HUES6 (cell line): ENCODE measurements around the gene SLC23A2.
"Not testable (repeated sequence)": the region's sequence is repeated elsewhere in the genome, so short reads cannot be mapped to it uniquely, and the experiment has no call there.

Experiments
- H3K27ac ChIP-seq: 2 replicates; pipeline ENCODE4 v1.7.0; 2013; ENCODE audit warnings: low read depth, mild to moderate bottlenecking, low read length, inconsistent platforms
- H3K27me3 ChIP-seq: 2 replicates; pipeline ENCODE4 v1.6.1; 2013; ENCODE audit warnings: low read length; ENCODE audit not compliant: control insufficient read depth, insufficient read depth
- H3K36me3 ChIP-seq: 2 replicates; pipeline ENCODE4 v1.6.1; 2013; ENCODE audit warnings: low read length; ENCODE audit not compliant: control insufficient read depth, insufficient read depth
- H3K4me1 ChIP-seq: 2 replicates; pipeline ENCODE4 v1.6.1; 2013; ENCODE audit warnings: low read length; ENCODE audit not compliant: control insufficient read depth, insufficient read depth
- H3K4me3 ChIP-seq: 2 replicates; pipeline ENCODE4 v1.5.1; 2013; ENCODE audit warnings: low read depth, low read length
- H3K9ac ChIP-seq: one replicate; pipeline ENCODE4 v1.6.1; 2013; ENCODE audit warnings: mild to moderate bottlenecking, low read length
- H3K9me3 ChIP-seq: 2 replicates; pipeline ENCODE4 v1.6.1; 2013; ENCODE audit warnings: low read depth, low read length; ENCODE audit not compliant: control insufficient read depth, insufficient read depth

Gene SLC23A2

DNA sequence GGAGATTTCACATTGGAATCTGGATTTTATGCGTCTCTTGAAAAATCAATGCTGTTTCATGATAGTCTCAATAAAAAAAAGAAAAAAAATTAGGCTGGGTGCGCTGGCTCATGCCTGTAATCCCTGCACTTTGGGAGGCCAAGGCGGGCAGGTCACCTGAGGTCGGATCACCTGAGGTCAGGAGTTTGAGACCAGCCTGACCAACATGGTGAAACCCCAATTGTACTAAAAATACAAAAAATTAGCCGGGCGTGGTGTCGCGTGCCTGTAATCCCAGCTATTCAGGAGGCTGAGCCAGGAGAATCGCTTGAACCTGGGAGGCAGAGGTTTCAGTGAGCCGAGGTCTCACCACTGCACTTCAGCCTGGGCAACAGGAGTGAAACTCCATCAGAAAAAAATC, 30.4 kb upstream of the SLC23A2 start:
- not testable (repeated sequence) for H3K27ac ChIP-seq, H3K9me3 ChIP-seq, H3K9ac ChIP-seq, H3K4me3 ChIP-seq, H3K4me1 ChIP-seq, H3K27me3 ChIP-seq, H3K36me3 ChIP-seq

DNA sequence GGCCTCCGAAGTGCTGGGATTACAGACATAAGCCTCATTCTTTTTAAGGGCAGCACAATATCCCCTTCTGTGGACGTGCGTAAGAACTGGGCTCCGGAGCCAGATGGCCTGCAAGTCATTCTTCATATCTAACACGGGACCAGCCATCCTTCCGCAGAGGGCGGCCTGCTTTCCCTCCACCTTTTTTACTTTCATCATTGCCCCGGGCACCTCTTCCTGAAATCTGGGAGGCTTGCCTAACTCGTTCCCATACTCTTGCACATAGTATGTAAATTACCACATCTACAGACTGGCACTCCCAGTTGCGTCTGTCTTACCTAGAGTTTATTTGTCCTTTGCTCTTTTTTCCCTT, 29.9 kb upstream of the SLC23A2 start:
- no peaks in the 10 kb centered on the region for H3K36me3 ChIP-seq
- H3K4me1 ChIP-seq, result no peaks in the 10 kb centered on the region

DNA sequence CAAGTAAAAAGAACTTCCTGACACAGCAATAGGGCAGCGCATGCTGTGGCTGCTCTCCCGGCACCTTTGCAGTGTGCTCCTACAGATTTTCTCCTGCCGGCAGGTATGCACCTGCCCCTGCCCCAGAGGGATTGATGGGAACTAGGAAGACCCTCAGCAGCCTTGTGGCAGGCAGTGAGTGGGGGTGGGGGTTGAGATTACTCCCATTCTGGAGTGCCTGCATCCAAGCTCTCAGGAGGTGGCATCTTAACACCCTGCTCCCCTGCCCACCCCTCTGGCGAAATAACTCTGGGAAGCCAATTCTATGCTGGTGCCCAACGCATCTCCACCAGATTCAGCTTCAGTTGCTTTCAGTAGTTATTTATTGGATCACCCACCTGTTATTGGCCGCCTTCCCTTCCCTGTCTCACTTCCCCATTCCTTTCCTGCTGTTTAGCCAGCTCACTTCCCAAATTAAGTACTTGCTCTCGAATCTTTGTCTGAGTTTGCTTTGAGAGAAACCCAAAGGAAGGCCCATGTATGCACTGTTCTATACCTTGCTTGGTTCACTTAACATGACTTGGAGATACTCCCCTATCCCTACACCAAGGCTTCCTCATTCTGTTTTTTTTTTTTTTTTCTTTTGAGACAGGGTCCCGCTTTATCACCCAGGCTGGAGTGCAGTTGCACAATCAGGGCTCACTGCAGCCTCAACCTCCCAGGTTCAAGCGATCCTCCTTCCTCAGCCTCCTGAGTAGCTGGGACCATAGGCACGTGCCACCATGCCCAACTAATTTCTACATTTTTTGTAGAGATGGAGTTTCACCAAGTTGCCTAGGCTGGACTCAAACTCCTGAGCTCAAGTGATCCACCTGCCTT, 29.3 kb upstream of the SLC23A2 start:
- no peaks in the 10 kb centered on the region for H3K36me3 ChIP-seq
- no peaks in the 10 kb centered on the region for H3K4me1 ChIP-seq
- no peaks in the 10 kb centered on the region for H3K27me3 ChIP-seq
- H3K4me3 ChIP-seq, result no peak overlapping the region
- no peaks in the 10 kb centered on the region for H3K9me3 ChIP-seq
- no peak overlapping the region for H3K9ac ChIP-seq
- H3K27ac ChIP-seq, result no peak overlapping the region

More for the DNA sequence above, 29.9 kb upstream of the SLC23A2 start:
- H3K27me3 ChIP-seq, result no peaks in the 10 kb centered on the region
- H3K27ac ChIP-seq, result no peak overlapping the region
- no peaks in the 10 kb centered on the region for H3K9me3 ChIP-seq
- H3K4me3 ChIP-seq, result no peak overlapping the region
- no peak overlapping the region for H3K9ac ChIP-seq

DNA sequence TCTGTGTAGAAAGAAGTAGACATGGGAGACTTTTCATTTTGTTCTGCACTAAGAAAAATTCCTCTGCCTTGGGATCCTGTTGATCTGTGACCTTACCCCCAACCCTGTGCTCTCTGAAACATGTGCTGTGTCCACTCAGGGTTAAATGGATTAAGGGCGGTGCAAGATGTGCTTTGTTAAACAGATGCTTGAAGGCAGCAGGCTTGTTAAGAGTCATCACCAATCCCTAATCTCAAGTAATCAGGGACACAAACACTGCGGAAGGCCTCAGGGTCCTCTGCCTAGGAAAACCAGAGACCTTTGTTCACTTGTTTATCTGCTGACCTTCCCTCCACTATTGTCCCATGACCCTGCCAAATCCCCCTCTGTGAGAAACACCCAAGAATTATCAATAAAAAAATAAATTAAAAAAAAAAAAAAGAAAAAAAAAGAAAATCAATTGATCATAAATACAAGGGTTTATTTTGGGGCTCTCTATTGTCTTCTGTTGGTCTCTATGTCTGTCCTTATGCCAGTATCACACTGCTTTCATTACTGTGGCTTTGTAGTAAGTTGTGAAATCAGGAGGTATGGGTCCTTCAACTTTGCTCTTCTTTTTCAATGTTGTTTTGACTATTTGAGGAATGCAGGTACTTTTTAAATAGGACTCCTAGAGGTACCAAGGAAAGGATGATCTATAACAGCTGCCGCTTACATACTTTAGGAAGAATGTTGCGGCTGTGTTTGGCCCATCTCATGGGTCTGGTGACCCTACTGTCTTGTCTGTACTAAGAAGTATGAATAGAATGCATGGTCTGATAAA, 27.1 kb upstream of the SLC23A2 start:
- not testable (repeated sequence) for H3K27ac ChIP-seq, H3K9ac ChIP-seq, H3K4me1 ChIP-seq, H3K4me3 ChIP-seq, H3K36me3 ChIP-seq, H3K9me3 ChIP-seq, H3K27me3 ChIP-seq

DNA sequence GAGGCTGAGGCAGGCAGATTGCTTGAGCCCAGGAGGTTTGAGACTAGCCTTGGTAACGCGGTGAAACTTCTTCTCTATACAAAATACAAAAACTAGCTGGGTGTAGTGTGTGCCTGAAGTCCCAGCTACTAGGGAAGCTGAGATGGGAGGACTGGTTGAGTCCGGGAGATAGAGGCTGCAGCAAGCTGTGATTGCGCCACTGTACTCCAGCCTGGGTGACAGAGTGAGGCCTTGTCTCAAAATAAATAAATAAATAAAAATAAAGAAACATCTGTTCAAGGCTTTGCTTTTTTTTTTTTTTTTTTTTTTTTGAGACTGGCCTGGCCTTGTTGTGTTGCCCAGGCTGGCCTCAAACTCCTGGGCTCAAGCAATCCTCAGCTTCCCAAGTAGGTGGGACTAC, 23.7 kb upstream of the SLC23A2 start:
- Histone ChIP-seq H3K4me3 (no peak overlapping the region), H3K27me3 (no peaks in the 10 kb centered on the region), H3K9me3 (no peaks in the 10 kb centered on the region), H3K36me3 (no peaks in the 10 kb centered on the region), H3K9ac (no peak overlapping the region), H3K27ac (no peak overlapping the region), H3K4me1 (no peaks in the 10 kb centered on the region)

DNA sequence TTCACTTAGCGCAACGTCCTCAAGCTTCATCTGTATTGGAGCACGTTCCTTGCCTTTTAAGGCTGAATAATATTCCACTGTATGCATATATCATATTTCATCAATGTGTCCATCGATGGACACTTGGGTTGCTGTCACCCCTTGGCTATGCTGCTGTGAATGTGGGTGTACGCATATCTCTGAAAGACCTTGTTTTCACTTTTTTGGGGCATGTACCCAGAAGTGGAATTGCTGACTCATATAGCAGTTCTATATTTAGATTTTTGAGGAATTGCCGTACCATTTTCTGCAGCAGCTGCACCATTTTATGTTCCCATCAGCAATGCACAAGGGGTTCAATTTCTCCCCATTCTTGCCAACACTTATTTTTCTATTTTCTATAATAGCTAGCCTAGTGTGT, 22.8 kb upstream of the SLC23A2 start:
- Histone ChIP-seq H3K4me1 (no peaks in the 10 kb centered on the region), H3K27me3 (no peaks in the 10 kb centered on the region), H3K27ac (no peak overlapping the region), H3K9ac (no peak overlapping the region), H3K9me3 (no peaks in the 10 kb centered on the region), H3K4me3 (no peak overlapping the region), H3K36me3 (no peaks in the 10 kb centered on the region)

DNA sequence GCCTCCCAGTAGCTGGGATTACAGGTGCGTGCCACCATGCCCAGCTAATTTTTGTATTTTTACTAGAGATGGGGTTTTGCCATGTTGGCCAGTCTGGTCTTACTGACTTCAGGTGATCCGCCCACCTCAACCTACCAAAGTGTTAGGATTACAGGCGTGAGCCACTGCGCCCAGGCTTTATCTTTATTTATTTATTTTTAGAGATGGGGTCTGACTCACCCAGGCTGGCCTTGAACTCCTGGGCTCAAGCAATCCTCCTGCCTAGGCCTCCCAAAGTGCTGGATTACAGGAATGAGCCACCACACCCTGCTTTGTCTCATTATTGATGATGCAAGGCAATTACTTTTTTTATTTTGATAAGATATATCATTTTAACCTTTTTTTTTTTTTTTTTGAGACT, 21.9 kb upstream of the SLC23A2 start:
- not testable (repeated sequence) for H3K4me3 ChIP-seq, H3K9ac ChIP-seq, H3K9me3 ChIP-seq, H3K27me3 ChIP-seq, H3K4me1 ChIP-seq, H3K27ac ChIP-seq, H3K36me3 ChIP-seq

DNA sequence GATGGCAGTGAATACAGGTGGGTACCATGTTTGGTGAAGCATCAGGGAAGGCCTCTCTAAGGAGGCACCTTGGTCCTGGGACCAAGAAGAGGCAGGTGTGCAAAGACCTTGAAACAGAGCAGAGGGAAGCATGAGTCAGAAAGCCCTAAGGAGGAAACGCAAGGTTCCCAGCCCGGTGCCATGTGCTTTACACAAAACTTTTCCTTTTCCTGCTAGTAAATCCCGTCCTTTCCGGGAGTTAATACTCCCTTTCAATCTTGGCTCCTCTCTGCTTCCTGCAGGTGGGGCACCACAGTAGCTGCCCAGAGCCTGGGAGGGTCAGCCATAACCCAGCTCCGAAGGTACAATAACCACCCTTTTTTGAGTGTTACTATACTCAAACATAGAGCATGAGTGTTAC, 19.4 kb upstream of the SLC23A2 start:
- no peak overlapping the region for H3K9ac ChIP-seq
- H3K4me1 ChIP-seq, result no peaks in the 10 kb centered on the region
- no peaks in the 10 kb centered on the region for H3K36me3 ChIP-seq
- H3K9me3 ChIP-seq, result no peaks in the 10 kb centered on the region
- H3K4me3 ChIP-seq, result no peak overlapping the region
- no peak overlapping the region for H3K27ac ChIP-seq
- no peaks in the 10 kb centered on the region for H3K27me3 ChIP-seq

DNA sequence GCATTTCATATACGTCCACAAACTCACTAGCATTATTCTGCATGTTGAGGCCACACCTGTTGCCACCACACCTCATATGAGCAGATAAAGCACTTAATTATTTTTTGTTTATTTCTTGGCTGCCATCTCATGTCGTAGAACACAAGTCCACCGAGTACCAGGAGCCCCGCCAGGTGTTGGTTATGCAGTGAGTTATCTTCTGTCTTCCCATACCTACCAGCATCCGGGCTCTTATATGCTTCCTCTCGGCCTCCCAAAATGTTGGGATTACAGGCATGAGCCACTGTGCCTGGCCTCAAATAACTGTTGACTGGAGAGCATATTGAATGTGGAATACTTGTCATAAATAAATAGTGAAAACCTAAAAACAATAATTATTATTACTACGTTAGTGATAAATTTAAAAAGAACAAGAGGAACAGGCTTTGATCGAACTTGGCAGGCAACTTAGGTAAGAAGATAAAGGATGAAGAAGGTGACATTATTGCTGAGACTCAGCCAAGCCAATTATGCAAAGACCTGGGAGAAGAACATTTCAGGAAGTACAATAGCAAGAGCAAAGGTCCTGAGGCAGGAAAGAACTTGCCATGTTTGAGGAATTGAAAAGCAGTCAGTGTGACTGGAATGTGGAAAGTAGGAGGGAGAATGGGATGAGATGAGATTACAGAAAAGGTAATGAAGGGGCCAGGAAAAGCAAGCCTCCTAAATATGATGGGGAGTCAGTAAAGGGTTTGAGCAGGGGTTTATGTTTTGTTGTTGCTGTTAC, 12.6 kb upstream of the SLC23A2 start:
- no peak overlapping the region for H3K27ac ChIP-seq
- no peaks in the 10 kb centered on the region for H3K36me3 ChIP-seq
- no peaks in the 10 kb centered on the region for H3K9me3 ChIP-seq
- H3K27me3 ChIP-seq, result no peaks in the 10 kb centered on the region
- no peak overlapping the region for H3K4me3 ChIP-seq
- H3K9ac ChIP-seq, result no peak overlapping the region
- no peaks in the 10 kb centered on the region for H3K4me1 ChIP-seq

DNA sequence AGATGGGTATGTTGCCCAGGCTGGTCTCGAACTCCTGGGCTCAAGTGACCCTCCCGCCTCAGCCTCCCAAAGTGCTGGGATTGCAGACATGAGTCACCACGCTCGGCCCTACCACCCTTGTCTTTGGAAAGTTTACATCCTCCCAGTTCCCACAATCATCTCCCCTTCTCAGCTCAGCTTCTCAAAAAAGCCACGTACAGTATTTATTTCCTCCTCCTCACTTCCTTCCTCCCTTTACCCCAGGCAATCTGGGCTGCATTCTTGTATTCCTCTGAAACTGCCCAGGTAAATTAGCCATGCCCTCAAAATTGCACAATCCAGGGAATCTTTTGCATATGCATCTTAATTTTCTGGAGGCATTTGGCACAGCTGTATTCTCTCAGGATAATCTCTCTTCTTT, 7.4 kb upstream of the SLC23A2 start:
- no peak overlapping the region for H3K9ac ChIP-seq
- H3K4me1 ChIP-seq, result no peaks in the 10 kb centered on the region
- no peak overlapping the region for H3K27ac ChIP-seq
- H3K4me3 ChIP-seq, result no peak overlapping the region
- H3K9me3 ChIP-seq, result no peaks in the 10 kb centered on the region
- H3K36me3 ChIP-seq, result no peaks in the 10 kb centered on the region
- no peaks in the 10 kb centered on the region; the same call in 1 of the 2 replicates for H3K27me3 ChIP-seq

DNA sequence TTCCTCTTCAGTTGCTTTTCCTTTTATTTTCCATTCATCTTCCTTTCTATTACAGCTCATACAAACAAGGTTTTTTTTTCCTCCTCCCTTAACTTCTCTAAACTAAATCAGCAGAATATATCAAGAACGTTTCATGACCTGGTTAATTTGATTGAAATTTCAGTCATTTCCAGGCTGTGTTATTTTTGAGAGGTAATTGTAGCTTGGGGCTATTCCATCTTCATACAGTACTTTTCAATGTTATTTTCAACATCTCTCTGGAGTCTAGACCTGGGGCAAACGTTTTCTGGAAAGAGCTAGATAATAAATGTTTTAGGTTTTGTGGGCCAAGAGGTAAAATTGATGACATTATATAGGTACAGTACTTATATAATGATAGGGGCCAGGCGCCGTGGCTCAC, 4.0 kb upstream of the SLC23A2 start:
- Histone ChIP-seq H3K9me3 (no peaks in the 10 kb centered on the region), H3K27me3 (peaks cover 9% of the 10 kb centered on the region), H3K27ac (no peak overlapping the region), H3K4me1 (peaks cover 4% of the 10 kb centered on the region), H3K4me3 (no peak overlapping the region), H3K36me3 (no peaks in the 10 kb centered on the region), H3K9ac (no peak overlapping the region)
